ENCODE data around the gene EPC2.

EPC2 gene

DNA sequence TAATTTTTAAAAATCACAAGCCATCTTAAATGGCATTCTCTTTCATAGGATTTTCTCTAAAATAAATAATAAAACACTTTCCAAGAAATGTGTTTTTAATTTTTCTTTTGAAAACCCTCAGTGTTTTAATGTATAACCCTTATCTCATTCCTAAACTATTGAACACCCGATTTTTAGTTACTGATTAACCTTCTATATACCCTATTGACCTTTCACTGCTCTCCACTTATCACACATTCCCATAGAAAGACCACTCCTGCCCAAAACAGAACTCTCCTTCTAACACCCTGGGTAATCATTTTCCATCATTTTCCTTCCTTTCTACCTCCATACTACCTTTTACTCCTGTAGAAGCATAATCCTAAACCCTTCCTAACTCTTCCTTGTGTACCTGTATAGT is 102.4 kb downstream of the EPC2 start:
- no peak overlapping the region for H2AFZ ChIP-seq (ENCODE audit: low read length)
- H3K9me2 ChIP-seq (replicated peaks; ENCODE audit: low read depth, low read length): no peaks in the 10 kb centered on the region
- H3K4me2 ChIP-seq (ENCODE audit: low read depth, low read length, poor library complexity, severe bottlenecking): no peak overlapping the region
- H3K4me1 ChIP-seq (ENCODE audit: insufficient read depth, low read length, poor library complexity, severe bottlenecking): no peaks in the 10 kb centered on the region
- no peaks in the 10 kb centered on the region for H3K27me3 ChIP-seq (ENCODE audit: insufficient read depth, low read length, poor library complexity, severe bottlenecking)
- no peak overlapping the region for H3K4me3 ChIP-seq (ENCODE audit: low read length, poor library complexity, severe bottlenecking)
- H4K20me1 ChIP-seq (ENCODE audit: insufficient read depth, low read length, poor library complexity, severe bottlenecking): no peaks in the 10 kb centered on the region
- no peaks in the 10 kb centered on the region for H3F3A ChIP-seq (ENCODE audit: low read depth)
- TF ChIP-seq, protein P1, sequence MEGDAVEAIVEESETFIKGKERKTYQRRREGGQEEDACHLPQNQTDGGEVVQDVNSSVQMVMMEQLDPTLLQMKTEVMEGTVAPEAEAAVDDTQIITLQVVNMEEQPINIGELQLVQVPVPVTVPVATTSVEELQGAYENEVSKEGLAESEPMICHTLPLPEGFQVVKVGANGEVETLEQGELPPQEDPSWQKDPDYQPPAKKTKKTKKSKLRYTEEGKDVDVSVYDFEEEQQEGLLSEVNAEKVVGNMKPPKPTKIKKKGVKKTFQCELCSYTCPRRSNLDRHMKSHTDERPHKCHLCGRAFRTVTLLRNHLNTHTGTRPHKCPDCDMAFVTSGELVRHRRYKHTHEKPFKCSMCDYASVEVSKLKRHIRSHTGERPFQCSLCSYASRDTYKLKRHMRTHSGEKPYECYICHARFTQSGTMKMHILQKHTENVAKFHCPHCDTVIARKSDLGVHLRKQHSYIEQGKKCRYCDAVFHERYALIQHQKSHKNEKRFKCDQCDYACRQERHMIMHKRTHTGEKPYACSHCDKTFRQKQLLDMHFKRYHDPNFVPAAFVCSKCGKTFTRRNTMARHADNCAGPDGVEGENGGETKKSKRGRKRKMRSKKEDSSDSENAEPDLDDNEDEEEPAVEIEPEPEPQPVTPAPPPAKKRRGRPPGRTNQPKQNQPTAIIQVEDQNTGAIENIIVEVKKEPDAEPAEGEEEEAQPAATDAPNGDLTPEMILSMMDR (conservative IDR thresholded peaks at IDR 0.05; ENCODE audit: low read length): no peak
- no peak for TF ChIP-seq EZH2phosphoT487 (IDR thresholded peaks at IDR 0.05; ENCODE audit: borderline replicate concordance)
- no peak overlapping the region for H3K9ac ChIP-seq (ENCODE audit: low read depth, low read length, poor library complexity, severe bottlenecking)
- H3K36me3 ChIP-seq (ENCODE audit: insufficient read depth, low read length): peaks cover 8% of the 10 kb centered on the region; the same call in 1 of the 2 replicates
- no peaks in the 10 kb centered on the region for H3K9me3 ChIP-seq (ENCODE audit: insufficient read depth, low read depth, low read length)
- H3K79me2 ChIP-seq (ENCODE audit: insufficient read depth, low read length): peaks cover 17% of the 10 kb centered on the region; the same call in 1 of the 2 replicates

- TF ChIP-seq EZH2phosphoT487 (IDR thresholded peaks at IDR 0.05; ENCODE audit: borderline replicate concordance): no peak
- TF ChIP-seq, protein P1 (conservative IDR thresholded peaks at IDR 0.05; ENCODE audit: low read length): no peak
Observed at GRCh38 chr2:148751907-148752306, 107.4 kb downstream of the EPC2 start.

DNA sequence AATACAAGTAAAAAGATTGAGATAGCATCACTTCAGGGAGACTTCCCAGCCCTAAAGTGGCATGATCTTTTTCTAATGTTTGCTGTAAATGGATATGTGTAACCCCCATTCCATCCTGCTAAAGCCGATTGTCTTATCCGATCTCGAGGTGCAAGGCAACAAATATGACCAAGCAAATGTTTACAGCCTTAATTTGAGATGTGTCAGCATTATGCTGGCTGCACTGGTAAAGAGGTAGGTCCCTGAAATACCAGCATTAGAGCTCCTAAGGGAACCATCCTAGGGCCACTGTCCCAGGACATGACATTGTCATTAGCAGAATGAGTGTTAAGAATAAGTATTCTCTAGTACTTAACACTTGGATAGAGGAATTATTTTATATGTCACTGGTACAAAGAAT is 108.4 kb downstream of the EPC2 start:
- no peak overlapping the region for H2AFZ ChIP-seq (ENCODE audit: low read length)
- no peak overlapping the region for H3K9ac ChIP-seq (ENCODE audit: low read depth, low read length, poor library complexity, severe bottlenecking)
- TF ChIP-seq EZH2phosphoT487 (IDR thresholded peaks at IDR 0.05; ENCODE audit: borderline replicate concordance): no peak
- TF ChIP-seq, protein P1 (conservative IDR thresholded peaks at IDR 0.05; ENCODE audit: low read length): no peak
- H3F3A ChIP-seq (ENCODE audit: low read depth): no peaks in the 10 kb centered on the region
- peaks cover 10% of the 10 kb centered on the region; the same call in 1 of the 2 replicates for H3K79me2 ChIP-seq (ENCODE audit: insufficient read depth, low read length)
- H3K9me2 ChIP-seq (replicated peaks; ENCODE audit: low read depth, low read length): no peaks in the 10 kb centered on the region
- no peaks in the 10 kb centered on the region for H3K4me1 ChIP-seq (ENCODE audit: insufficient read depth, low read length, poor library complexity, severe bottlenecking)
- no peaks in the 10 kb centered on the region for H4K20me1 ChIP-seq (ENCODE audit: insufficient read depth, low read length, poor library complexity, severe bottlenecking)
- H3K4me3 ChIP-seq (ENCODE audit: low read length, poor library complexity, severe bottlenecking): no peak overlapping the region
- no peak overlapping the region for H3K4me2 ChIP-seq (ENCODE audit: low read depth, low read length, poor library complexity, severe bottlenecking)
- peaks cover 36% of the 10 kb centered on the region; the same call in 1 of the 2 replicates for H3K36me3 ChIP-seq (ENCODE audit: insufficient read depth, low read length)
- H3K9me3 ChIP-seq (ENCODE audit: insufficient read depth, low read depth, low read length): no peaks in the 10 kb centered on the region
- H3K27me3 ChIP-seq (ENCODE audit: insufficient read depth, low read length, poor library complexity, severe bottlenecking): no peaks in the 10 kb centered on the region

More at GRCh38 chr2:148751907-148752306, 107.4 kb downstream of the EPC2 start:
- H3F3A ChIP-seq (ENCODE audit: low read depth): no peaks in the 10 kb centered on the region
- no peaks in the 10 kb centered on the region for H3K4me1 ChIP-seq (ENCODE audit: insufficient read depth, low read length, poor library complexity, severe bottlenecking)
- H3K9ac ChIP-seq (ENCODE audit: low read depth, low read length, poor library complexity, severe bottlenecking): no peak overlapping the region
- no peak overlapping the region for H3K4me2 ChIP-seq (ENCODE audit: low read depth, low read length, poor library complexity, severe bottlenecking)
- no peaks in the 10 kb centered on the region for H4K20me1 ChIP-seq (ENCODE audit: insufficient read depth, low read length, poor library complexity, severe bottlenecking)
- no peaks in the 10 kb centered on the region for H3K27me3 ChIP-seq (ENCODE audit: insufficient read depth, low read length, poor library complexity, severe bottlenecking)
- H3K9me2 ChIP-seq (replicated peaks; ENCODE audit: low read depth, low read length): no peaks in the 10 kb centered on the region
- peaks cover 10% of the 10 kb centered on the region; the same call in 1 of the 2 replicates for H3K79me2 ChIP-seq (ENCODE audit: insufficient read depth, low read length)
- H3K36me3 ChIP-seq (ENCODE audit: insufficient read depth, low read length): peaks cover 36% of the 10 kb centered on the region; the same call in 1 of the 2 replicates
- no peaks in the 10 kb centered on the region for H3K9me3 ChIP-seq (ENCODE audit: insufficient read depth, low read depth, low read length)
- no peak overlapping the region for H2AFZ ChIP-seq (ENCODE audit: low read length)
- H3K4me3 ChIP-seq (ENCODE audit: low read length, poor library complexity, severe bottlenecking): no peak overlapping the region
